ENCODE results near the gene UNC93B1.

Gene UNC93B1

GRCh38 chr11:68022531-68022930 lies 18.6 kb upstream of the UNC93B1 start:
- no peak for DNase-seq (ENCODE audit: low spot score)

GRCh38 chr11:68021167-68021787 lies 17.4 kb upstream of the UNC93B1 start:
- DNase-seq (ENCODE audit: low spot score): no peak

GRCh38 chr11:68020575-68020974 lies 16.7 kb upstream of the UNC93B1 start:
- DNase-seq (ENCODE audit: low spot score): no peak

- no peak for DNase-seq (ENCODE audit: low spot score)
Observed at GRCh38 chr11:68019486-68019885, 15.6 kb upstream of the UNC93B1 start.

- DNase-seq (ENCODE audit: low spot score): no peak
Observed at GRCh38 chr11:68018730-68019190, 14.9 kb upstream of the UNC93B1 start.

- no peak for DNase-seq (ENCODE audit: low spot score)
Observed at GRCh38 chr11:68017980-68018729, 14.3 kb upstream of the UNC93B1 start.

- peak; percentile 64 for DNase-seq (ENCODE audit: low spot score)
Observed at GRCh38 chr11:68016904-68017817, 13.3 kb upstream of the UNC93B1 start.

- no peak for DNase-seq (ENCODE audit: low spot score)
Observed at GRCh38 chr11:68016161-68016903, 12.4 kb upstream of the UNC93B1 start.

- no peak for DNase-seq (ENCODE audit: low spot score)
Observed at GRCh38 chr11:68015467-68015866, 11.6 kb upstream of the UNC93B1 start.

GRCh38 chr11:68014947-68015447 lies 11.1 kb upstream of the UNC93B1 start:
- no peak for DNase-seq (ENCODE audit: low spot score)

GRCh38 chr11:68014157-68014946 lies 10.5 kb upstream of the UNC93B1 start:
- no peak for DNase-seq (ENCODE audit: low spot score)

GRCh38 chr11:68013611-68014156 lies 9.8 kb upstream of the UNC93B1 start:
- DNase-seq (ENCODE audit: low spot score): no peak

GRCh38 chr11:68012843-68013610 lies 9.1 kb upstream of the UNC93B1 start:
- no peak for DNase-seq (ENCODE audit: low spot score)

- DNase-seq (ENCODE audit: low spot score): no peak
Observed at GRCh38 chr11:68012044-68012842, 8.3 kb upstream of the UNC93B1 start.

GRCh38 chr11:68011051-68011943 lies 7.4 kb upstream of the UNC93B1 start:
- no peak for DNase-seq (ENCODE audit: low spot score)

GRCh38 chr11:68010090-68011041 lies 6.5 kb upstream of the UNC93B1 start, which contains the start of gene ALDH3B1:
Gene ALDH3B1 (plus strand): TSS chr11:68010327. CDS start chr11:68015298, 4,971 bp downstream.
- peak; percentile 81 for DNase-seq (ENCODE audit: low spot score)

Data from globus pallidus (tissue), 1 donor.